ENCODE data around the gene EEF2.
"Not testable (repeated sequence)": the region's sequence is repeated elsewhere in the genome, so short reads cannot be mapped to it uniquely, and the experiment has no call there.

EEF2 gene

GRCh38 chr19:3959766-3960131 lies 25.5 kb downstream of the EEF2 start:
- H3K36me3 Mint-ChIP-seq (ENCODE audit: low read depth), result peaks cover 93% of the 10 kb centered on the region
- H3K4me3 Mint-ChIP-seq, result no peak overlapping the region
- no peaks in the 10 kb centered on the region for H3K27me3 Mint-ChIP-seq
- no peaks in the 10 kb centered on the region for H3K4me1 Mint-ChIP-seq (ENCODE audit: low read depth)
- intact Hi-C loops (cut with micrococcal nuclease), result no loop called here
- no peaks in the 10 kb centered on the region for H3K9me3 Mint-ChIP-seq
- no peak overlapping the region for H3K27ac Mint-ChIP-seq

- intact Hi-C loops (cut with micrococcal nuclease), result no loop called here
Measured at GRCh38 chr19:3958836-3959765, 26.2 kb downstream of the EEF2 start.

GRCh38 chr19:3955688-3956087 lies 29.6 kb downstream of the EEF2 start:
- H3K9me3 Mint-ChIP-seq, result no peaks in the 10 kb centered on the region
- peaks cover 53% of the 10 kb centered on the region for H3K36me3 Mint-ChIP-seq (ENCODE audit: low read depth)
- intact Hi-C loops (cut with micrococcal nuclease), result no loop called here
- no peak overlapping the region for H3K27ac Mint-ChIP-seq
- H3K4me1 Mint-ChIP-seq (ENCODE audit: low read depth), result peaks cover 15% of the 10 kb centered on the region
- peaks cover 11% of the 10 kb centered on the region for H3K27me3 Mint-ChIP-seq
- no peak overlapping the region for H3K4me3 Mint-ChIP-seq

More at GRCh38 chr19:3958836-3959765, 26.2 kb downstream of the EEF2 start:
- Mint-ChIP-seq H3K9me3 (no peaks in the 10 kb centered on the region), H3K36me3 (ENCODE audit: low read depth) (peaks cover 87% of the 10 kb centered on the region), H3K27me3 (no peaks in the 10 kb centered on the region), H3K27ac (no peak overlapping the region), H3K4me1 (ENCODE audit: low read depth) (no peaks in the 10 kb centered on the region), H3K4me3 (no peak overlapping the region)

- intact Hi-C loops (cut with micrococcal nuclease), result not testable (repeated sequence)
Measured at GRCh38 chr19:3955276-3955675, 30.0 kb downstream of the EEF2 start.

GRCh38 chr19:3954107-3954506 lies 31.2 kb downstream of the EEF2 start:
- Mint-ChIP-seq H3K9me3 (no peaks in the 10 kb centered on the region), H3K4me3 (no peak overlapping the region), H3K27ac (no peak overlapping the region), H3K36me3 (ENCODE audit: low read depth) (peaks cover 37% of the 10 kb centered on the region), H3K27me3 (peaks cover 13% of the 10 kb centered on the region), H3K4me1 (ENCODE audit: low read depth) (peaks cover 15% of the 10 kb centered on the region)
- intact Hi-C loops (cut with micrococcal nuclease), result no loop called here

More at GRCh38 chr19:3955276-3955675, 30.0 kb downstream of the EEF2 start:
- Mint-ChIP-seq H3K27me3 (peaks cover 13% of the 10 kb centered on the region), H3K4me1 (ENCODE audit: low read depth) (peaks cover 15% of the 10 kb centered on the region), H3K36me3 (ENCODE audit: low read depth) (peaks cover 49% of the 10 kb centered on the region)
- H3K9me3 Mint-ChIP-seq, H3K4me3 Mint-ChIP-seq, H3K27ac Mint-ChIP-seq: not testable (repeated sequence)

- intact Hi-C loops (cut with micrococcal nuclease); H3K9me3 Mint-ChIP-seq; H3K4me3 Mint-ChIP-seq; H3K27ac Mint-ChIP-seq: not testable (repeated sequence)
- Mint-ChIP-seq H3K36me3 (ENCODE audit: low read depth) (peaks cover 24% of the 10 kb centered on the region), H3K27me3 (peaks cover 13% of the 10 kb centered on the region), H3K4me1 (ENCODE audit: low read depth) (peaks cover 15% of the 10 kb centered on the region)
Measured at GRCh38 chr19:3952755-3953276, 32.4 kb downstream of the EEF2 start.

- intact Hi-C loops (cut with micrococcal nuclease), result no loop called here
- Mint-ChIP-seq H3K27ac (peak overlapping the region; percentile 60), H3K36me3 (ENCODE audit: low read depth) (peaks cover 8% of the 10 kb centered on the region), H3K9me3 (no peaks in the 10 kb centered on the region), H3K27me3 (peaks cover 15% of the 10 kb centered on the region), H3K4me3 (peak overlapping the region; percentile 60), H3K4me1 (ENCODE audit: low read depth) (peaks cover 15% of the 10 kb centered on the region)
Measured at GRCh38 chr19:3950871-3951861, 34.1 kb downstream of the EEF2 start.

GRCh38 chr19:3949997-3950859 lies 35.0 kb downstream of the EEF2 start:
- H3K9me3 Mint-ChIP-seq, result no peaks in the 10 kb centered on the region
- no peaks in the 10 kb centered on the region for H3K36me3 Mint-ChIP-seq (ENCODE audit: low read depth)
- H3K4me1 Mint-ChIP-seq (ENCODE audit: low read depth), result peaks cover 15% of the 10 kb centered on the region
- peaks cover 15% of the 10 kb centered on the region for H3K27me3 Mint-ChIP-seq
- intact Hi-C loops (cut with micrococcal nuclease), result no loop called here
- no peak overlapping the region for H3K27ac Mint-ChIP-seq
- H3K4me3 Mint-ChIP-seq, result no peak overlapping the region

GRCh38 chr19:3949294-3949693 lies 36.0 kb downstream of the EEF2 start:
- peaks cover 15% of the 10 kb centered on the region for H3K27me3 Mint-ChIP-seq
- H3K36me3 Mint-ChIP-seq (ENCODE audit: low read depth), result no peaks in the 10 kb centered on the region
- H3K27ac Mint-ChIP-seq, result no peak overlapping the region
- no peaks in the 10 kb centered on the region for H3K9me3 Mint-ChIP-seq
- H3K4me1 Mint-ChIP-seq (ENCODE audit: low read depth), result peaks cover 18% of the 10 kb centered on the region
- H3K4me3 Mint-ChIP-seq, result no peak overlapping the region
- intact Hi-C loops (cut with micrococcal nuclease), result no loop called here

GRCh38 chr19:3947316-3947933 lies 37.8 kb downstream of the EEF2 start:
- H3K27ac Mint-ChIP-seq; H3K9me3 Mint-ChIP-seq; H3K4me3 Mint-ChIP-seq; H3K36me3 Mint-ChIP-seq (ENCODE audit: low read depth); intact Hi-C loops (cut with micrococcal nuclease): not testable (repeated sequence)
- Mint-ChIP-seq H3K27me3 (peaks cover 15% of the 10 kb centered on the region), H3K4me1 (ENCODE audit: low read depth) (peaks cover 24% of the 10 kb centered on the region)

GRCh38 chr19:3945838-3946237 lies 39.4 kb downstream of the EEF2 start:
- H3K36me3 Mint-ChIP-seq (ENCODE audit: low read depth), result no peaks in the 10 kb centered on the region
- H3K27ac Mint-ChIP-seq, result no peak overlapping the region
- no peak overlapping the region for H3K4me3 Mint-ChIP-seq
- intact Hi-C loops (cut with micrococcal nuclease), result no loop called here
- peaks cover 10% of the 10 kb centered on the region for H3K4me1 Mint-ChIP-seq (ENCODE audit: low read depth)
- no peaks in the 10 kb centered on the region for H3K9me3 Mint-ChIP-seq
- H3K27me3 Mint-ChIP-seq, result peaks cover 5% of the 10 kb centered on the region

- no peak overlapping the region for H3K27ac Mint-ChIP-seq
- H3K27me3 Mint-ChIP-seq, result peaks cover 5% of the 10 kb centered on the region
- H3K4me3 Mint-ChIP-seq, result no peak overlapping the region
- no peaks in the 10 kb centered on the region for H3K9me3 Mint-ChIP-seq
- peaks cover 9% of the 10 kb centered on the region for H3K4me1 Mint-ChIP-seq (ENCODE audit: low read depth)
- intact Hi-C loops (cut with micrococcal nuclease), result no loop called here
- H3K36me3 Mint-ChIP-seq (ENCODE audit: low read depth), result no peaks in the 10 kb centered on the region
Measured at GRCh38 chr19:3944018-3944721, 41.1 kb downstream of the EEF2 start.
